GM12873 (cell line): Measurements from ENCODE around the gene PRKCH.

Source experiments
- TF ChIP-seq, protein P1 (sequence below): IDR thresholded peaks from 2 replicates; pipeline ENCODE4 v1.5.1; 2012; ENCODE audit warnings: low read depth, mild to moderate bottlenecking, moderate library complexity, low read length, control low read depth; ENCODE audit not compliant: insufficient read depth; ENCODE audit errors: missing control alignments

The PRKCH gene

DNA sequence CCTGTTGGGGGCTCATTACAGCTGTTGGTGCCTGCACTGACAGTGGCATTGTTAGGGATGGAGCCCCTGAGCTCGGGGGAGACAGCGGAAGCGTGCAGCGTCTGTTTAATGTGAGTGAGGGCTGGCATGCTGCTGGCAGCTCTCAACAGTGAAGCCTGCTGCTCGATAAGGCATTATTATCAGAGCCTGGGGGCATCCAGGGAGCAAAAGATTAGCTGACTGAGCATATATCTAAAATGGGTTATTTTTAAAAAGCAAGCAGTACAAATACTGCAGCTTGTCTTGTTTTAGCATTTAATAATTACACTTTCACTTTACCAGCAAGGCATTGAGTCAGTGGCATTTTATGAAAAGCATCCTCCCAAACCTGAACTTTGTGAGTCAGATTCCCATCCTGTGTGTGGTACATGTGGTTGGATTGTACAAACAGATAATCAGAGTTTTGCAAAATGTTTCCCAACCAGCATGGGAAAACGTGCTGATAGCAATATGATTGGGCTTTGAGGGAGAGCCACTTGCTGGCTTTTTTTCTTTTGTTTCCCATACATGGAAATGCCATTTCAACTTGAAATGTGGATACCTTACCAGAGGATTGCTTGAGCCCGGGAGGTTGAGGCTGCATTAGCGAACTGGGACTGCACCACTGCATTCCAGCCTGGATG lies 150.8 kb downstream of the PRKCH start:
- TF ChIP-seq, protein P1, sequence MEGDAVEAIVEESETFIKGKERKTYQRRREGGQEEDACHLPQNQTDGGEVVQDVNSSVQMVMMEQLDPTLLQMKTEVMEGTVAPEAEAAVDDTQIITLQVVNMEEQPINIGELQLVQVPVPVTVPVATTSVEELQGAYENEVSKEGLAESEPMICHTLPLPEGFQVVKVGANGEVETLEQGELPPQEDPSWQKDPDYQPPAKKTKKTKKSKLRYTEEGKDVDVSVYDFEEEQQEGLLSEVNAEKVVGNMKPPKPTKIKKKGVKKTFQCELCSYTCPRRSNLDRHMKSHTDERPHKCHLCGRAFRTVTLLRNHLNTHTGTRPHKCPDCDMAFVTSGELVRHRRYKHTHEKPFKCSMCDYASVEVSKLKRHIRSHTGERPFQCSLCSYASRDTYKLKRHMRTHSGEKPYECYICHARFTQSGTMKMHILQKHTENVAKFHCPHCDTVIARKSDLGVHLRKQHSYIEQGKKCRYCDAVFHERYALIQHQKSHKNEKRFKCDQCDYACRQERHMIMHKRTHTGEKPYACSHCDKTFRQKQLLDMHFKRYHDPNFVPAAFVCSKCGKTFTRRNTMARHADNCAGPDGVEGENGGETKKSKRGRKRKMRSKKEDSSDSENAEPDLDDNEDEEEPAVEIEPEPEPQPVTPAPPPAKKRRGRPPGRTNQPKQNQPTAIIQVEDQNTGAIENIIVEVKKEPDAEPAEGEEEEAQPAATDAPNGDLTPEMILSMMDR, result no peak

DNA sequence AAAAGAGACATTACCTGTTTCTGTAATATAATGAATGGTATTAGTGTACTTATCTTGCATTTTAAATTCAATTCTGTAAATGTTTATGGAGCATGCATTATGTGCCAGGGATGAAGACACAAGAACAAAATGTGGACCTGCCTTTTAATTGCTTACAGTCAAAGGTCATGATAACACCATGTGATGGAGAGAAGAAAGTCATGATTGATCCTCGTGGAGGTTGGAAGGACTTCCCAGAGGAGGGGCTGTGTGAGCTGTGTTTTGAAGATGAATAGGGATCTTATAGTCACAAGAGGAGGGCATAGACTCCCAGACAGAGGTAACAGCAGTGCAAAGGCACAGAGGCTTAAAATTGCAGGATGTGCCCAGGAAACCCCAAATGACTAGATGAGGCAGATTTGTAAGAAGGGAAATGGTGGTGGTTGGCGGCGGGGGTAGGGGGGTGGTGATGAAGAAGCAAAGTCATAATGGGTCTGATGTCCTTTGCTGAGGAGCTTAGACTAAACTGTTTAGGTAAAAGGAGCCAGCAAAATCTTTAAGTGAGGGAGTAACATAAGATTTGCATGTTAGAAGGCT lies 151.5 kb downstream of the PRKCH start:
- TF ChIP-seq, protein P1, result no peak

DNA sequence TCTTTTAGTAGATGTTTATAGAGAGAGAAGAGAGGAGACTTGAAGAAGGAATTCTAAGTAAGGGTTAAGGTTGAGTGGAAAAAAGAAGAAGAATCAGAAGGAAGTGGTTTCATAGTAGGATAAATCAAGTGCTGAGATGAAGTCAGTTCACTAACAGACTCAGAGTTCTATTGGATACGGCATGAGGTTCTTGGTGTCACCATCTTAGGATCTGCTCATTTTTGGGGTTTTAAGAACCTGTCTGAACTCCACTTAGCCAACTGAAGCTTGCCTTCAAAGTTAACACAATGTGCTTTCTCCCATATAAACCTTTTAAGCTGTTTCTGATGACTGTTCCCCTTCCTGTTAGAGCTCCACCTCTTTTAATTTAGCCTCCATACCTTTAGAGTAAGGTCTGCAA lies 152.6 kb downstream of the PRKCH start:
- TF ChIP-seq, protein P1, result no peak

DNA sequence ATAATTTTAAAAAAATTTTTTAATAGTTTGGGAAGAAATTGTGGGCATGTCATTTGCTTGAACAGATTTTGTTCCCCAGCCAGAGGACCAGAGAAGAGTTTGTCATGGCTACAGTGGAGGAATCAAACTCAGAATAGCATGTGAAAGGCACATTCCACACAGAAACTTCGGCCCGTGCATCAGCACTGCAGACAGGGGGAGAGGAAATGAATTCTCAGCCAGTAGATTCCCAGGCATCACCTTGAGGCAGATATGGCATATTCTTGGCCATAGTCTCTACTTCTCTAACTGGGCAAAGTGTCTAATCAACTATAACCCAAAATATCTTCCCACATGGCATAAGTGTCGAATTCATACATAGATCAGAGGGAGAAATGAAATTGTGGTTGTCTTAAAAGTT lies 153.3 kb downstream of the PRKCH start:
- TF ChIP-seq, protein P1, result no peak

DNA sequence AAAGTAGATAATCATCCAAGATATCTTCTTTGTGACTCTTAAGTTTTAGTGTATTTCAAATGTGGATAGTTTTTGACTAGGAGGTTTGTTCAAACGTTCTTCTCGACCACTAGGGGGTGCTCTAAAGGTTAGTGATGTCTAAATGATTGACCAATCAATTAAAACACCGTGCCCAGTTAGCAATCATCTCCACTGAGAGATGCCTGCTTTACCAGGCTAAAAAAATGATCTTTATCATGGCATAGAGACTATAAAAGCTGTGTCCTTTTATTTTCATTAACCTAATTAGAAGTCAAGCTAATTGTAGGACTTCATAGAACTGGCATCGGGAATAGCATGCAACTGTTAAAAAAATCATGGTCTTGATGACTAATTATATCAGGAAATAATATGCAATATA lies 153.9 kb downstream of the PRKCH start:
- TF ChIP-seq, protein P1, result peak; percentile 63

DNA sequence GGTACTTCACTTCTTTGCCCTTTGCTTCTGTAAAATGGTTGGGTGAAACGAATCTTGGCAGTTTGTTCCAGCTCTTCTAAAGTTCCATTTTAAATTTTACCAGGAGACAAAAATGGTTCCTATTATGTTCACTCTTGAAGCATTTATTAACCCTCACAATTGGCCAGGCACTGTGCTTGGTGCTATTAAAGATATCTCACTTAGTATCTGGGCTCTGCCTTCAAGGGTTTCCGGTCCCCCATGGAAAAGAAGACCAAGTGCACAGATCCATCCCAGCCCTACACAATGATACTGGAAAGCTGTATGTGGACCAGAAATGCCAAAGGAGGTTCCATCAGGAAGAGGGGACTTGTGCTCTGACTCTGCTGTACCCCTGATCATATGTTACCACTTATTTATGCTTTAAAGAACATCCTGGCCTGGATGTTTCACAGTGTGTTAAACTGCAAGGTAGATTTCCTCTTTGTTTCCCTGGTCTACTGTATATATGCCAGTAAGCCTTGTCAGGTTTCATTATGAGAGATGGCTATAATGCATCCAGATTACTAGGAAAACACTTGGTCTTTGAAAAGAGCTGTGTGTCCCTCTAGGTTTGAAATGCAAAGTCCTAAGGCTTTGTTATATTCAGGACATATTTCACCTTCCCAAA lies 154.8 kb downstream of the PRKCH start:
- TF ChIP-seq, protein P1, result no peak

DNA sequence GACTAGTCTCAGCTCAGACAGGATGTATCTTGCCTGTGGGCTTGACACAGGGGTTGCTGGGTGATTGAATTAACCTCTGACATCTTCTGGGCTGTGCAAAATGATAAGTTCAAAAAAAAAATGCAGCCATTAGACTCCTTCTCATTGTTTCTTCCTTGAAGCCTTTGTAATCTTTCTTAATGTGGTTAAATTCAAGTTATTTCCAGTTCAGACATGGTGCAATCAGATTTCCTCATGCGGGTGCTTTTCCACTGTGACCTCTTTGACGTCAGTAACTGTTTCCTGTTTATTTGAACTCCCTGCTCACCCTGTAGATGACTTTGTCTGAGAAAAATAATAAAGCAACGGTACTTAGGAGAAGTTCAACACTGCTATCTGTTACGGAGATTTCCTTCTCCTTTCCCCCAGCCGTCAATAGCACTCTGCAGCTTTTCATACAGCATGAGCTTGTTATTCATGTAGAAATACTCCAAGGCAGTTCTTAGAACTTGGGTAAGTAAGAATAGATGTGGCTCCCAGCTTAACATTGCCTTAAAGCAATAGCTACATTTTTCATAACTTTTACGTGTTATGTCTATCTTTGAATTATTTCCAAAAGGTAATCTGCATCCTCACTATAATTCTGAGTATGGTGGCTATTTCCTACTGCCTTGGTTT lies 155.5 kb downstream of the PRKCH start:
- TF ChIP-seq, protein P1, result no peak
